Endothelial cell of umbilical vein (primary cell): Measurements from ENCODE around the gene ATP8B3. TPM values are rescaled to one million over a fixed set of nuclear protein-coding genes. Genes with fewer than 3 reads are reported as not detected.
A peak's percentile ranks its signal among the peaks of the same experiment; 100 is the strongest.

Experiments used
- BruUV-seq: library from RNA; stranded (reverse); fragments of 400-500 nt; replicated peaks from 2 replicates; lab custom pipeline; 2021; lab: Mats Ljungman, UMichigan
- CTCF ChIA-PET: fragments of 300-600, 350-600 bp; sonication (Branson Sonifier 250); formaldehyde crosslinking; loops from one replicate; lab custom pipeline; 2021; ENCODE audit warnings: antibody characterized with exemption, inconsistent platforms; lab: Charles Lee
- POLR2A ChIA-PET: fragments of 300-600, 350-600 bp; sonication (Branson Sonifier 250); formaldehyde crosslinking; loops from one replicate; lab custom pipeline; 2021; ENCODE audit warnings: antibody characterized with exemption, inconsistent platforms; lab: Charles Lee
- DNase-seq: peaks from one replicate; pipeline ENCODE4 v3.0.0-alpha.2; 2011; ENCODE audit warnings: low read depth, low spot score
- FAIRE-seq: peaks from 2 replicates; lab custom pipeline; 2011; peaks lifted over from hg19 to GRCh38; lab: Jason Lieb, UNC
- H2AFZ ChIP-seq: 2 replicates; pipeline ENCODE4 v1.6.0; 2012; ENCODE audit warnings: low read depth, low read length, control low read depth, inconsistent platforms
- H3K27ac ChIP-seq: 2 replicates; pipeline ENCODE4 v1.5.1; 2011; ENCODE audit warnings: low read depth, mild to moderate bottlenecking, control low read depth, low read length, moderate library complexity; ENCODE audit not compliant: insufficient read depth
- H3K27me3 ChIP-seq, 2 experiments: 2 replicates each; pipeline versions ENCODE4 v1.6.0 to v1.6.1; 2011; ENCODE audit warnings: low read length in 2 of 2, mixed read lengths in 1 of 2; ENCODE audit not compliant: control insufficient read depth in 2 of 2, insufficient read depth in 2 of 2
- H3K36me3 ChIP-seq, 2 experiments: 2 replicates in 1 of 2; 3 replicates in 1 of 2; pipeline ENCODE4 v1.5.1; 2011; ENCODE audit warnings: low read length in 2 of 2, mild to moderate bottlenecking in 1 of 2, moderate library complexity in 1 of 2; ENCODE audit not compliant: control insufficient read depth in 2 of 2, insufficient read depth in 2 of 2; ENCODE audit errors: extremely low read depth in 1 of 2
- H3K4me1 ChIP-seq: 3 replicates; pipeline ENCODE4 v1.5.1; 2011; ENCODE audit warnings: mild to moderate bottlenecking, low read length; ENCODE audit not compliant: control insufficient read depth, insufficient read depth; ENCODE audit errors: extremely low read depth
- H3K4me2 ChIP-seq: 2 replicates; pipeline ENCODE4 v1.6.1; 2011; ENCODE audit warnings: low read length, control low read depth, mixed read lengths; ENCODE audit not compliant: insufficient read depth
- H3K4me3 ChIP-seq, 3 experiments: fragments of 200-600 bp in 1 of 3; sonication (generic), shearing (Covaris generic) in 1 of 3; replicated peaks in 1 of 3; 2 replicates each; pipeline ENCODE4 v1.5.1; 2011 to 2016; ENCODE audit warnings: control low read depth in 3 of 3, low read length in 3 of 3, mild to moderate bottlenecking in 2 of 3, inconsistent platforms in 1 of 3, low read depth in 1 of 3, moderate library complexity in 1 of 3; ENCODE audit not compliant: insufficient read depth in 1 of 3
- H3K79me2 ChIP-seq: 2 replicates; pipeline ENCODE4 v1.6.0; 2012; ENCODE audit warnings: low read length, inconsistent platforms; ENCODE audit not compliant: control insufficient read depth, insufficient read depth
- H3K9ac ChIP-seq: replicated peaks from 2 replicates; pipeline ENCODE3; 2011; ENCODE audit warnings: low read length, control low read depth; ENCODE audit not compliant: insufficient read depth; ENCODE audit errors: extremely low read depth
- H3K9me1 ChIP-seq: replicated peaks from 3 replicates; pipeline ENCODE4 v1.6.0; 2011; ENCODE audit warnings: mild to moderate bottlenecking, low read length; ENCODE audit not compliant: control insufficient read depth, insufficient read depth; ENCODE audit errors: extremely low read depth
- H3K9me3 ChIP-seq: replicated peaks from 2 replicates; pipeline ENCODE4 v1.5.1; 2012; ENCODE audit warnings: low read length, inconsistent platforms; ENCODE audit not compliant: control insufficient read depth, insufficient read depth
- H4K20me1 ChIP-seq: replicated peaks from 2 replicates; pipeline ENCODE3; 2011; ENCODE audit warnings: mild to moderate bottlenecking, low read length; ENCODE audit not compliant: control insufficient read depth, insufficient read depth; ENCODE audit errors: extremely low read depth
- CTCF ChIP-seq, 2 donors: IDR thresholded peaks; 1 replicate in 1 of 2; 2 replicates in 1 of 2; pipeline ENCODE4 v1.5.1; 2011; ENCODE audit warnings: low read length in 2 of 2, mild to moderate bottlenecking in 2 of 2, moderate library complexity in 2 of 2, control low read depth in 1 of 2, inconsistent platforms in 1 of 2, low read depth in 1 of 2; ENCODE audit not compliant: insufficient read depth in 1 of 2; ENCODE audit errors: extremely low read depth in 1 of 2
- EZH2 ChIP-seq: IDR thresholded peaks from 2 replicates; pipeline ENCODE4 v1.6.1; 2012; ENCODE audit warnings: borderline replicate concordance, low read depth, mild to moderate bottlenecking, moderate library complexity, low read length, inconsistent platforms; ENCODE audit not compliant: severe bottlenecking
- FOS ChIP-seq: IDR thresholded peaks from 2 replicates; pipeline ENCODE4 v1.6.1; 2011; ENCODE audit warnings: mild to moderate bottlenecking, low read length, moderate library complexity, borderline replicate concordance; ENCODE audit not compliant: insufficient read depth
- GATA2 ChIP-seq: IDR thresholded peaks from 2 replicates; pipeline ENCODE4 v1.7.0; 2011; ENCODE audit warnings: low read depth, mild to moderate bottlenecking, moderate library complexity, mixed read lengths, low read length; ENCODE audit not compliant: insufficient read length, insufficient read depth
- JUN ChIP-seq: IDR thresholded peaks from 2 replicates; pipeline ENCODE4 v1.6.1; 2011; ENCODE audit warnings: borderline replicate concordance, low read depth; ENCODE audit not compliant: insufficient read length, insufficient read depth
- MAX ChIP-seq: IDR thresholded peaks from 2 replicates; pipeline ENCODE4 v1.6.1; 2011; ENCODE audit not compliant: insufficient read depth, insufficient read length
- MYC ChIP-seq: IDR thresholded peaks from one replicate; pipeline ENCODE4 v1.6.1; 2011; ENCODE audit warnings: mild to moderate bottlenecking, low read depth, low read length
- POLR2A ChIP-seq: IDR thresholded peaks from 2 replicates; pipeline ENCODE4 v1.6.1; 2012; ENCODE audit warnings: low read depth, mild to moderate bottlenecking, control low read depth, low read length
- dilution Hi-C: fragments of 300-500 bp; cut with MboI; formaldehyde crosslinking; loops from one replicate; pipeline ENCODE4 v1.15.0; 2019; ENCODE audit warnings: low sequenced_read_pairs; ENCODE audit not compliant: extremely low pct_ligation_motif_present
- intact Hi-C: fragments of 100-400 bp; cut with micrococcal nuclease; formaldehyde crosslinking; loops from one replicate; pipeline ENCODE4 v1.10.0; 2022
- polyA plus RNA-seq, 4 experiments: library from polyadenylated mRNA; depleted of rRNA in 3 of 4; stranded (reverse) in 3 of 4; unstranded in 1 of 4; fragments of >200 nt; gene quantifications; 2 replicates each; pipeline versions ENCODE4 v1.2.1 to v1.2.3, GENCODE V29; 2011 to 2012; ENCODE audit warnings: missing spikeins in 1 of 4
- total RNA-seq: library from RNA; stranded (reverse); gene quantifications from 2 replicates; pipeline ENCODE4 v1.2.3, GENCODE V29; 2021

ATP8B3 gene
- total and polyA plus RNA-seq, 2 donors (not counting 3 experiments of a cell fraction or from before 2014, with no cell fraction given), result 1.1 to 7.3 TPM

- Histone ChIP-seq H3K27me3 (no peaks in the 10 kb centered on the region), H3K9me3 (no peaks in the 10 kb centered on the region), H2AFZ (no peak overlapping the region), H3K79me2 (peaks cover 9% of the 10 kb centered on the region), H4K20me1 (no peaks in the 10 kb centered on the region), H3K36me3 (peaks cover 0 to 30% of the 10 kb centered on the region in 2 experiments), H3K9me1 (no peaks in the 10 kb centered on the region), H3K4me2 (no peak overlapping the region), H3K4me1 (no peaks in the 10 kb centered on the region), H3K9ac (no peak overlapping the region), H3K27ac (no peak overlapping the region), H3K4me3 (no peak overlapping the region)
- no TSS peak for BruUV-seq
- ChIA-PET CTCF (interaction anchor here (0.6 to 4.6 kb wide), 44 partner anchors 8 to 328 kb away, joined by 3 to 83 read pairs (median 4); no protein-coding TSS in a partner anchor), POLR2A (interaction anchor here (0.6 kb wide), 1 partner anchor 522 kb away, joined by 9 read pairs; no protein-coding TSS in a partner anchor)
- dilution Hi-C loops, result no loop called here
- DNase-seq (peak; percentile 49), FAIRE-seq (peak; percentile 62)
- TF ChIP-seq CTCF (IDR thresholded peaks at IDR 0.05; ENCODE audit: extremely low read depth in 1 of 2, insufficient read depth in 1 of 2, low read depth in 1 of 2, low read length in 2 of 2) (peak; percentile 88 to 91), MAX (no peak)
- intact Hi-C loops, result loop anchor here (1.0 to 5.0 kb wide), 2 partner anchors 14 to 39 kb away; no protein-coding TSS in a partner anchor
Observed at GRCh38 chr19:1825909-1826556, 14.0 kb upstream of the ATP8B3 start.

GRCh38 chr19:1824252-1824622 is 12.2 kb upstream of the ATP8B3 start:
- H3K9me1 ChIP-seq, result no peaks in the 10 kb centered on the region
- H3K4me3 ChIP-seq, result no peak overlapping the region
- H3K27me3 ChIP-seq, result no peaks in the 10 kb centered on the region
- dilution Hi-C loops, result no loop called here
- no peak overlapping the region for H3K4me2 ChIP-seq
- H3K9me3 ChIP-seq, result no peaks in the 10 kb centered on the region
- POLR2A ChIA-PET, result no interaction called here
- no peak overlapping the region for H3K27ac ChIP-seq
- no peak for FAIRE-seq
- H3K36me3 ChIP-seq, result peaks cover 0 to 42% of the 10 kb centered on the region in 2 experiments
- H3K79me2 ChIP-seq, result peaks cover 4% of the 10 kb centered on the region
- H4K20me1 ChIP-seq, result no peaks in the 10 kb centered on the region
- no peak overlapping the region for H3K9ac ChIP-seq
- H3K4me1 ChIP-seq, result no peaks in the 10 kb centered on the region
- DNase-seq, result no peak
- no peak overlapping the region for H2AFZ ChIP-seq
- CTCF ChIA-PET, result interaction anchor here (0.8 to 3.0 kb wide), 3 partner anchors 27 to 278 kb away, joined by 3 to 54 read pairs (median 6); no protein-coding TSS in a partner anchor
- intact Hi-C loops, result no loop called here
- BruUV-seq, result no TSS peak
- TF ChIP-seq EZH2, result no peak
- TF ChIP-seq CTCF (IDR thresholded peaks at IDR 0.05; ENCODE audit: extremely low read depth in 1 of 2, insufficient read depth in 1 of 2, low read depth in 1 of 2, low read length in 2 of 2), result no peak
- TF ChIP-seq MYC, result no peak
- no peak for TF ChIP-seq POLR2A
- TF ChIP-seq JUN, result no peak
- no peak for TF ChIP-seq FOS
- TF ChIP-seq GATA2, result no peak
